ENCODE measurements around the gene SKA3.
"Not testable (repeated sequence)": the region's sequence is repeated elsewhere in the genome, so short reads cannot be mapped to it uniquely, and the experiment has no call there.

Gene SKA3
- total RNA-seq = 0.17 to 1.8 (median 0.43) reads per million in 9 experiments

DNA sequence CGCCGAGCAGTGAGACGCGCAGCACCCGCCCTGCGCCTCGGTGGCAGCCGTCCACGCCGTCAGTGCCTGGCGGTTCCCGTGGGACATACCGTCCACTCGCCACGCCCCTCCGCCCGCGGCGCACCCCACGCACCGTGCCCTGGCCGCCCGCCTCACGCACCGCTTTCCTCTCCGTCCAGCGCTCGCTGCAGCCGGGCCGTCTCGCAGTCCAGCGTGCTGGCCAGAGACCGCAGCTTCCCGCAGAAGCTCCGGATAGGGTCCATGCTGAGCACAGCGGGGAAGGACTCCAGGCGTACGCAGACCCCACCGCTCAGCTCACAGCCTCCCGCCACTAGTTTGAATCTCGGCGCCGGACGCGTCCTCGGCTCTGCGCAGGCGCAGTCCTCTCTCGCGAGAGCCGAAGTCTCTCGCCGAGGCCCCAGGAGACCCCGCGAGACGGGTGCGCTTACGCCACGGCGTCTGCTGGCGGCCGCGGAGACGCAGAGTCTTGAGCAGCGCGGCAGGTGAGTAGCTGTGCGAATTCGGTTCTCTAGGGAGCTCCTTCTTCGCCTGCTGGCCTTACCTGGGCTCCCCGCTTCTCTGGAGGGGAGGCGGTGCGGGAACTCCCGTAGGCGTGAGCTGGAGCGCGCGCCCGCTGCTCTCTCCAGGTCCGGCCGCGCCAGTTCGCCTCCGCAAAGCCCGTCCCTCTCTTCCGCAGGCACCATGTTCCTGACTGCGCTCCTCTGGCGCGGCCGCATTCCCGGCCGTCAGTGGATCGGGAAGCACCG is at the start of gene SKA3, which contains the start of gene MRPL57:
TSS of gene SKA3 (minus strand) at position 338 of the 767 bp plus-strand sequence. CDS start at position 263, 75 bp downstream.
TSS of gene MRPL57 (plus strand) at position 444 of the 767 bp plus-strand sequence. CDS start at position 703, 259 bp downstream.
- Mint-ChIP-seq H3K27ac (peak within 1 kb of the TSS; percentile 95 to 96), H3K36me3 (ENCODE audit: insufficient read depth) (peaks cover 29% of the 10 kb centered on the region), H3K4me3 (peak within 1 kb of the TSS; percentile 98 to 100), H3K4me1 (ENCODE audit: low read depth in 2 of 2) (peaks cover 15 to 16% of the 10 kb centered on the region in 2 donors), H3K27me3 (no peaks in the 10 kb centered on the region), H3K9me3 (no peaks in the 10 kb centered on the region)
- ATAC-seq (replicated peaks) (peak; percentile 95), DNase-seq (peak; percentile 93 to 95 (median 94))

DNA sequence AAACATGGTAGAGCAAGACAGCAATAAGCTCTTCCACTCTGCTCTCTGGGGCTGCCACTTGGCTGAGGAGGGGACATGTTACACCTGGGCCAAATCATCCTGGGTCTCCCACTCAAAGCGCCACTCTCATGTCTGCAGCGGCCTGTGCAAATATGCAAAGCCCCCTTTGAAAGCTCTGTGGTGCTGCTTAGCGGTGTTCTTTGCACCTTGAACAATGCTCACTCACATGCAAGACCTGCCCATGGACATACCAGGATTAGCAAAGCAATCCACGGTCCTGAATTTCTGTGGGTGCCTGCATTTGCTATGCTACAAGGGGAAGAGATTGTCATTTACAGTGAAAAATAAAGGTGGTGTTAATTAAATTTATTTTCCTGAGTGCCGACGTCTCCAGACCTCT is 48.7 kb upstream of the SKA3 start:
- DNase-seq (no peak), ATAC-seq (replicated peaks) (no peak)
- Mint-ChIP-seq H3K9me3 (peaks cover 0 to 7% of the 10 kb centered on the region in 2 donors), H3K27me3 (peaks cover 23 to 63% of the 10 kb centered on the region in 2 donors), H3K4me3 (no peak overlapping the region), H3K36me3 (ENCODE audit: insufficient read depth) (no peaks in the 10 kb centered on the region), H3K27ac (no peak overlapping the region), H3K4me1 (ENCODE audit: low read depth in 2 of 2) (peaks cover 0 to 1% of the 10 kb centered on the region in 2 donors)

DNA sequence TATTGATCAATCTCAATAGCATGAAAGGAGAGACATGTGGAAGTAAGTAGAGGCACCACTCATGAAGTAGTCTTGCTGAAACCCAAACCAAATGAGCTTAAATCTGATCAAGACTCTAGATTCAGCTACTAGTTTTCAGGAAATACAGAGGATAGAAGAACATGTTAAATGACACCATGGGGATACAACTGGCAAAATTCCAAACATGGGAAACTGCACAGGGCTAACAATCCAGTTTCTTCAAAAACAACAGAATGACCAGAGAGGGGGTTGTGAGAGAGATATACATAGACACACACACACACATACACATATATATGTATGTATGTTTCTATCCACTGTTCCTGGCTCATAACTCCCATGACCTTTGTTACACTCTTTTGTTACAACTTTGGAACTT is 44.9 kb upstream of the SKA3 start:
- no peak for DNase-seq
- H3K27me3 Mint-ChIP-seq = peaks cover 23 to 41% of the 10 kb centered on the region in 2 donors
- no peak for ATAC-seq (replicated peaks)
- H3K4me3 Mint-ChIP-seq = no peak overlapping the region
- no peak overlapping the region for H3K27ac Mint-ChIP-seq
- H3K9me3 Mint-ChIP-seq = peaks cover 0 to 7% of the 10 kb centered on the region in 2 donors
- H3K36me3 Mint-ChIP-seq (ENCODE audit: insufficient read depth) = peaks cover 2% of the 10 kb centered on the region
- H3K4me1 Mint-ChIP-seq (ENCODE audit: low read depth in 2 of 2) = peaks cover 8 to 12% of the 10 kb centered on the region in 2 donors

DNA sequence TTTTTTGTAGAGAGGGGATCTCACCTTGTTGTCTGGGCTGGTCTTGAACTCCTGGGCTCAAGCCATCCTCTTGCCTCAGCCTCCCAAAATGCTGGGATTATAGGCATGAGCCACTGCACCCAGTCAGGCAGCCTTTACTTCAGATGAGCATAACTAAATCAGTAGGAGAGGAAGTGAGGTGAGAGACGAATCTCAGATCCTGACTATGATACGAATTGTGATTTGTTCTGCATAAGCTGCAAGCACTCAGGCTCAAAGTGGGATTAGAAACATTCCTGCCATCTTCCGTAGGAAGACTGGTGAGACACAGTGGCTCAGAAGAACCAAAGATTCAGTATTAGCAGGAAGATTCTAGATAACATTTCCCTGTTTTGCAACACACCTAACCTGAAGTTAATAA is 43.4 kb upstream of the SKA3 start:
- ATAC-seq (replicated peaks); H3K9me3 Mint-ChIP-seq; DNase-seq; H3K36me3 Mint-ChIP-seq (ENCODE audit: insufficient read depth): not testable (repeated sequence)
- Mint-ChIP-seq H3K27ac (peak overlapping the region in 1 of 2 donors; percentile 79), H3K4me3 (peak overlapping the region; percentile 14 to 46), H3K4me1 (ENCODE audit: low read depth in 2 of 2) (peaks cover 8 to 12% of the 10 kb centered on the region in 2 donors), H3K27me3 (peaks cover 23 to 39% of the 10 kb centered on the region in 2 donors)

DNA sequence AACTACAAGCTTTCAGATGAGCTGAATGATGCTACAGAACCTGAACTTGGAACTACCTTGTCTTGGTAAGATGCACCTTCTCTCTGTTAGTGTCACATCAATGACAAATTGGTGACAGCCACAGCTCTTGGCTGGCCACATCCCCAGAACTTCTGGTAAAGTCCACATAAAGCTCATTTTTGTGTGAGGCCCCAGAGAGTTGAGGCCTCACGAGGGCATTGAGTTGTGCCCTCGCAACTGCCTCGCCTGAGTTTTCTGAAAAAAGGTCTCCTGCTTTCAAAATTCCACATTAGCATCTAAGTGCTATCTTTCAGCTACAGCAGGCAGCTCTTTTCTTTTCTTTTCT is 42.7 kb upstream of the SKA3 start:
- DNase-seq (no peak), ATAC-seq (replicated peaks) (no peak)
- H3K27ac Mint-ChIP-seq = peak overlapping the region in 1 of 2 donors; percentile 79
- peaks cover 24 to 34% of the 10 kb centered on the region in 2 donors for H3K27me3 Mint-ChIP-seq
- H3K36me3 Mint-ChIP-seq (ENCODE audit: insufficient read depth) = peaks cover 2% of the 10 kb centered on the region
- peak overlapping the region in 1 of 2 donors; percentile 27 for H3K4me3 Mint-ChIP-seq
- peaks cover 0 to 7% of the 10 kb centered on the region in 2 donors for H3K9me3 Mint-ChIP-seq
- H3K4me1 Mint-ChIP-seq (ENCODE audit: low read depth in 2 of 2) = peaks cover 8 to 12% of the 10 kb centered on the region in 2 donors

DNA sequence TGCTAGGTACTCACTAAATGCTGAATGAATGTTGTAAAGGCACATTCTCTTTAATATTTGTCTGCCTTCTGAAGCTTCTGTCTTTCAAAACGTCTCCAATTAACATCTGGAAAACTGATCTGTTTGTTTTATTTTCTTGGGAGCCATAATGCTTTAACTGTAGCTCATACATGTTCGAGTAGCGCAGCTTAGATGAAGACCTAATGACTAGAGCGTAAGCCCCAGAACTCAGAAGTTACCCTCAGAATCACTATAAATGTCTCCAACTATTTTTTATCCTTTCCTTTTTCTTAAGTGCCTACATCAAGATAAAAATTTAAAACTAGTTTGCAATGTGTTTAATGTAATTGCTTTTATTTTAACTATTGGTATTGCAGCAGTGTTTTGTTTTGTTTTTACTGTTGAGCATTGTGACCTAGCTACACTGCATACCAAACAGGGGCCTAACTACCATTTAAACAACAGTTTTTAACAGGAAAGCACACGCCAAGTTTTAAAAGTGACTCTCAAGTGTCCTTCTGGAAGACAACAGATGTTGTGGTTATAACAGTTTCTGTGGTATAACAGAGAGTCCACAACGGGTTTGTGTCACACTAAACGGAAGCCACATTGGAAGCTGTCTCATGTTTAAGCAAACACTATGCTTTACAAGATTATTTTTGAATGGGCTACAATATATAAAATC is 42.1 kb upstream of the SKA3 start:
- Mint-ChIP-seq H3K27ac (peak overlapping the region in 1 of 2 donors; percentile 79), H3K4me1 (ENCODE audit: low read depth in 2 of 2) (peaks cover 8 to 12% of the 10 kb centered on the region in 2 donors), H3K4me3 (peak overlapping the region; percentile 24 to 27), H3K9me3 (peaks cover 0 to 7% of the 10 kb centered on the region in 2 donors), H3K36me3 (ENCODE audit: insufficient read depth) (peaks cover 2% of the 10 kb centered on the region), H3K27me3 (peaks cover 24 to 32% of the 10 kb centered on the region in 2 donors)
- ATAC-seq (replicated peaks) (peak; percentile 85), DNase-seq (peak in 1 of 3 experiments; percentile 3)

DNA sequence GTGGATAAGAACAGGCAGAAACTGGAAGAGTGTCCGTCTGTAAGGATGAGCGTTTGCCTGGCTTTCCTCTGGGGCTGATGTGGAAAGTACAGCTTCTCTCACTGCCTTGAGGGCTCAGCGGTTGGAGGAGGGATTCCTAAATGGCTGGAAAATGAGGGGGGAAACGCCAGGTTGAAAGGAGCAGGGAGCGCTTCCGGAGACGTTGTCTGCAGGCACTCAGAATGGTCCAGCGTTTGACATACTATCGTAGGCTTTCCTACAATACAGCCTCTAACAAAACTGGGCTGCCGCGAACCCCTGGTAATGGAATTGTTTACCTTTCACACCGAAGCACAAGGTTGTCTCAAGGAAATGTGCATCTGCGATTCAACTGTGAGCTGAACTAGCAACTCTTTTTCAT is 40.0 kb upstream of the SKA3 start:
- DNase-seq (no peak), ATAC-seq (replicated peaks) (no peak)
- peaks cover 35 to 40% of the 10 kb centered on the region in 2 donors for H3K27me3 Mint-ChIP-seq
- H3K36me3 Mint-ChIP-seq (ENCODE audit: insufficient read depth) = peaks cover 2% of the 10 kb centered on the region
- no peak overlapping the region for H3K4me3 Mint-ChIP-seq
- H3K27ac Mint-ChIP-seq = no peak overlapping the region
- peaks cover 0 to under 1% of the 10 kb centered on the region in 2 donors for H3K9me3 Mint-ChIP-seq
- peaks cover 8 to 12% of the 10 kb centered on the region in 2 donors for H3K4me1 Mint-ChIP-seq (ENCODE audit: low read depth in 2 of 2)

DNA sequence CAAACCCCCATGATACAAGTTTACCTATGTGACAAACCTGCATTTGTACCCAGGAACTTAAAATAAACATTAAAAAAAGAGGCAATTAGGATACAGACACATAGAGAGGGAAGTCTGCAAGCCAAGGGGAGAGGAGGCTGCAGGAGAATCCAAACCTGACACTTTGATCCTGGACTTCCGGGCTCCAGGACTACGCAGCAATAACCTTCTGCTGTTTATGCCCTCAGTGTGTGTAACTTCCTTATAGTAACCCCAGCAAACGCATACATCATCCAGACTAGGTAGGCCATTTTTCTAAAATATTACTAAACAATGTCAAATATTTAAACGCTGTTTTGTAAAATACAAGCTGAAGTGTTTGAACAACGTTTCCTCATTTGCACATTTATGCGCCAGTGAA is 39.1 kb upstream of the SKA3 start:
- Mint-ChIP-seq H3K27me3 (peaks cover 43 to 46% of the 10 kb centered on the region in 2 donors), H3K4me1 (ENCODE audit: low read depth in 2 of 2) (peaks cover 8 to 12% of the 10 kb centered on the region in 2 donors)
- not testable (repeated sequence) for ATAC-seq (replicated peaks); H3K9me3 Mint-ChIP-seq; H3K4me3 Mint-ChIP-seq; H3K36me3 Mint-ChIP-seq (ENCODE audit: insufficient read depth); H3K27ac Mint-ChIP-seq; DNase-seq

DNA sequence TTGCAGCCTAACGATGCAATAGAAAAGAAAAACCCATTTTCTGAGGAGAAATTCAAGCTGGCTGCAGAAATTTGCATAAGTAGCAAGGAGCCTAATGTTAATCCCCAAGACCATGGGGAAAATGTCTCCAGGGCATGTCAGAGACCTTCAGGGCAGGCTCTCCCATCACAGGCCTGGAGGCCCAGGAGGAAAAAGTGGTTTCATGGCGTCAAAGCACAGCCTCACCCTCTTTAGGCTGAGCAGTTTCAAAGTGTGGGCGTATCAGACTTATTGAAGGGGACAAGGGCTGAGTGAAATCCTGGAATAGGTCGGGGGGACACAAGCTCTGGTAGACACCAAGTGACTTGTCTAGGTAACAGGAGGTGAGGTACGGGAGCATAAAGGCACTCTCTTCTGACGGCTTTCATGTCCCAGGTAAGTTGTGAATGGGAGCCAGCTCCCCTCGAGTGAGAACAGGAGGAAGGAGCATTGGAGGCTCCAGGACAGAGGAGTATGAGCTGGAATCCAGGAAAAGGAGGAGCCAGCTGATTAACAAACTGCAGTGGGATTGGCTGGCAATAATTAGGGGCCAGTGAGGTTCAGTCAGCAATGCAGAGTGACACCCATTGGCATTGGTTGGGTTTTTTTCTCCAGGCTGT is 35.9 kb upstream of the SKA3 start:
- no peak for ATAC-seq (replicated peaks)
- H3K4me3 Mint-ChIP-seq = no peak overlapping the region
- no peak overlapping the region for H3K27ac Mint-ChIP-seq
- H3K9me3 Mint-ChIP-seq = no peaks in the 10 kb centered on the region
- H3K36me3 Mint-ChIP-seq (ENCODE audit: insufficient read depth) = no peaks in the 10 kb centered on the region
- H3K4me1 Mint-ChIP-seq (ENCODE audit: low read depth in 2 of 2) = no peaks in the 10 kb centered on the region
- no peak for DNase-seq
- H3K27me3 Mint-ChIP-seq = peaks cover 52 to 53% of the 10 kb centered on the region in 2 donors

DNA sequence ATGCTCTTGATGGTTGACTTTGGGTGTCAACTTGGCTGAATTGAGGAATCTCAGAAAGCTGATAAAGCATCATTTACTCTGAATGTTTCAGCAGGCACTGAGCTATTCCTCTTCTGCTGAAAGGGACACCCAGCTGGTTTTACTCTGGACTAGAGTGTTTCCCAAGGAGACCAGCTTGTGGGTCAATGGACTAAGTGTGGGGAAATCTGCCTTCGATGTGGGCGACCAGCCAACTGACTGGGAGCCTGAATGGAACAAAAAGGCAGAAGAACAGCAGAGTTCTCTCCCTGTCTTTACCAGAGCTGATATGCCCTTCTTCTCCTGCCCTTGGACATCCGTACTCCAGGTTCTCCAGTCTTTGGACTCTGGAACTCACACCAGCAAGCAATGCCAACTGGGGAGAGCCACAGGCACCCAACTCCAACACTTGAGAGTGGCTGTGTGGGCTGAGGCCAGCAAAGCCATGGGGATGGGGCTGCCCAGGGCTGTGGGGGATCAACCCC is 32.4 kb upstream of the SKA3 start:
- ATAC-seq (replicated peaks) (no peak), DNase-seq (no peak)
- Mint-ChIP-seq H3K27ac (no peak overlapping the region), H3K4me1 (ENCODE audit: low read depth in 2 of 2) (no peaks in the 10 kb centered on the region), H3K27me3 (peaks cover 36 to 41% of the 10 kb centered on the region in 2 donors), H3K36me3 (ENCODE audit: insufficient read depth) (no peaks in the 10 kb centered on the region), H3K9me3 (no peaks in the 10 kb centered on the region), H3K4me3 (no peak overlapping the region)

DNA sequence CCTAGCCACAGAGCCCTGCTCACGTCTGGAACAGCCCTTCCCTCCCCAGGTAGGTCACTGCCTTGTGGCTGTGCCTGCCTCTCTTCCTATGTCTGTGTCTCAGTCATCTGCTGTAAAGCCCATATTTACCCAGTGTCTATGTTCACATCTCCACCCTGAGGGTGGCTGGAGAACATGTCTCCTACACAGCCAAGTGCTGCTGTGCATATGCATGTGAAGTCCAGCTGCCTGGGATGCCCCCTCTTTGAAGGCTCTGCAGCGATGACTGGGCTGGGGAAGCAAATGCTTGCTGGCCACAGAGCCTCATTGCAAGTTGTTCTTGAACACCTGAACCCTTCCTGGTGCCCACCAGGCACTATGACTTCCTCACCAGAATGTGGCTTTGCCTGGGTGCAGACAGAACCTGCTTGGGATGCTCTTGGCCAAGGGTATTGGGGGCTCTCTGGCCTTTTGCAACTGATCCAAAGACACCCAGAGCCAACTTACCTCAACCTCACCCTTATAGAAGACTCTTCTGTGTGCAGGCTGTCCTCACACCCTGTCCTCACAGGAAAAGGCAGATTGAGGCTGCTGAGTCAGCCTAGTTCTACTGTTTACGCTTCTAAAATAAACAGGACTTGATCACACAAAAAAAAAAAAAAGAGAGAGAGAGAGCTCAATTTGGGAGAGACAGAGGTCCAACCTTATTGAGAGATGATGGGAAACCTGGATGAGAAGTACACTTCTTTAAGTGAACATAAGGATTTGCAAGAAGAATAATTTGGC is 26.6 kb upstream of the SKA3 start:
- DNase-seq (no peak), ATAC-seq (replicated peaks) (no peak)
- Mint-ChIP-seq H3K36me3 (ENCODE audit: insufficient read depth) (no peaks in the 10 kb centered on the region), H3K4me1 (ENCODE audit: low read depth in 2 of 2) (peaks cover 0 to 2% of the 10 kb centered on the region in 2 donors), H3K27ac (peak overlapping the region in 1 of 2 donors; percentile 2), H3K4me3 (no peak overlapping the region), H3K27me3 (peaks cover 13 to 34% of the 10 kb centered on the region in 2 donors), H3K9me3 (no peaks in the 10 kb centered on the region)

DNA sequence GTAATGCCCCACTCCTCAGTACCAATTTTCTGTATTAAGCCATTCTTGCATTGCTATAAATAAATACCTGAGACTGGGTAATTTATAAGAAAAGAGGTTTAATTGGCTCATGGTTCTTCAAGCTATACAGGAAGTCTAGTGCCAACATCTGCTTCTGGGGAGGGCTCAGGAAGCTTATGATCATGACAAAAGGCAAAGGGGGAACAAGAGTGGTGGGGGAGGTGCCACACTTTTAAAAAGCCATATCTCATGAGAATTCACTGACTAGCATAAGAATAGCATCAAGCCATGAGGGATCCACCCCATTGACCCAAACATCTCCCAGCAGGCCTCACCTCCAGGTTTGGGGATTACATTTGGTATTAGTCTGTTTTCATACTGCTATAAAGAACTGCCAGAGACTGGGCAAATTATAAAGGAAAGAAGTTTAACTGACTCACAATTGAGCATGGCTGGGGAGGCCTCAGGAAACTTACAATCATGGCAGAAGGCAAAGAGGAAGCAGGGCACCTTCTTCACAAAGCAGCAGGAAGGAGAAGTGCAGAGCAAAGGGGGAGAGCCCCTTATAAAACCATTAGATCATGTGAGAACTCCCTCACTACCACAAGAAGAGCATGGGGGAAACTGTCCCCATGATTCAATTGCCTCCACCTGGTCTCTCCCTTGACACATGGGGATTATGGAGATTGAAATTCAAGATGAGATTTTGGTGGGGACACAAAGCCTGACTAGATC is 25.3 kb upstream of the SKA3 start:
- DNase-seq; H3K9me3 Mint-ChIP-seq; H3K4me1 Mint-ChIP-seq (ENCODE audit: low read depth in 2 of 2); H3K36me3 Mint-ChIP-seq (ENCODE audit: insufficient read depth); H3K27ac Mint-ChIP-seq; ATAC-seq (replicated peaks); H3K4me3 Mint-ChIP-seq: not testable (repeated sequence)
- peaks cover 21 to 47% of the 10 kb centered on the region in 2 donors for H3K27me3 Mint-ChIP-seq

Measured in effector memory CD8-positive, alpha-beta T cell (primary cell).